CD14-positive monocyte (primary cell): ENCODE results near the gene AIFM1. TPM values are rescaled to one million over a fixed set of nuclear protein-coding genes. Genes with fewer than 3 reads are reported as not detected.

ENCODE experiments used
- DNase-seq, 3 donors: peaks; one replicate each; pipeline ENCODE4 v3.0.0-alpha.2; 2011 to 2022
- H2AFZ ChIP-seq: 2 replicates; pipeline ENCODE4 v1.6.0; 2012; ENCODE audit warnings: mild to moderate bottlenecking, low read depth, low read length, inconsistent platforms; ENCODE audit not compliant: insufficient read depth, poor library complexity, severe bottlenecking
- H3K27ac ChIP-seq, 2 donors: 1 replicate in 1 of 2; 2 replicates in 1 of 2; pipeline ENCODE4 v1.5.1; 2012 to 2013; ENCODE audit warnings: low read length in 2 of 2, control low read depth in 1 of 2, inconsistent platforms in 1 of 2, low read depth in 1 of 2, mild to moderate bottlenecking in 1 of 2
- H3K27me3 ChIP-seq, 2 donors: one replicate each; pipeline versions ENCODE4 v1.6.0 to v1.6.1; 2011 to 2013; ENCODE audit warnings: low read length in 2 of 2; ENCODE audit not compliant: control insufficient read depth in 2 of 2, insufficient read depth in 2 of 2
- H3K36me3 ChIP-seq, 2 donors: replicated peaks in 1 of 2; 1 replicate in 1 of 2; 2 replicates in 1 of 2; pipeline versions ENCODE4 v1.5.1 to v1.6.1; 2012 to 2013; ENCODE audit warnings: low read length in 2 of 2, control low read depth in 1 of 2, inconsistent platforms in 1 of 2, mild to moderate bottlenecking in 1 of 2; ENCODE audit not compliant: insufficient read depth in 2 of 2, control insufficient read depth in 1 of 2
- H3K4me1 ChIP-seq, 2 donors: 1 replicate in 1 of 2; 2 replicates in 1 of 2; pipeline versions ENCODE4 v1.5.1 to v1.6.1; 2012 to 2013; ENCODE audit warnings: low read length in 2 of 2, control low read depth in 1 of 2, inconsistent platforms in 1 of 2, mild to moderate bottlenecking in 1 of 2, moderate library complexity in 1 of 2; ENCODE audit not compliant: insufficient read depth in 2 of 2, control insufficient read depth in 1 of 2
- H3K4me2 ChIP-seq: replicated peaks from 2 replicates; pipeline ENCODE3; 2012; ENCODE audit warnings: low read length, moderate library complexity, mild to moderate bottlenecking; ENCODE audit not compliant: poor library complexity, severe bottlenecking; ENCODE audit errors: extremely low read depth
- H3K4me3 ChIP-seq, 3 experiments: fragments of 200-600 bp in 1 of 3; sonication (generic) in 1 of 3; replicated peaks in 1 of 3; 1 replicate in 2 of 3; 2 replicates in 1 of 3; pipeline ENCODE4 v1.5.1; 2011 to 2013; ENCODE audit warnings: low read length in 3 of 3, mild to moderate bottlenecking in 3 of 3, control low read depth in 2 of 3, low read depth in 2 of 3, inconsistent platforms in 1 of 3, moderate library complexity in 1 of 3
- H3K79me2 ChIP-seq: 2 replicates; pipeline ENCODE4 v1.6.0; 2012; ENCODE audit warnings: mild to moderate bottlenecking, control low read depth, inconsistent platforms, low read length, moderate library complexity; ENCODE audit not compliant: insufficient read depth
- H3K9ac ChIP-seq: 2 replicates; pipeline ENCODE4 v1.6.0; 2017; ENCODE audit warnings: low read length, mild to moderate bottlenecking; ENCODE audit not compliant: insufficient read depth, poor library complexity, severe bottlenecking
- H3K9me3 ChIP-seq, 2 donors: replicated peaks in 1 of 2; 1 replicate in 1 of 2; 2 replicates in 1 of 2; pipeline versions ENCODE4 v1.5.1 to v1.6.1; 2012 to 2013; ENCODE audit warnings: low read length in 2 of 2, control low read depth in 1 of 2; ENCODE audit not compliant: control insufficient read depth in 1 of 2, insufficient read depth in 1 of 2
- H4K20me1 ChIP-seq: 2 replicates; pipeline ENCODE4 v1.6.0; 2012; ENCODE audit warnings: mild to moderate bottlenecking, low read length, control low read depth, moderate library complexity; ENCODE audit not compliant: insufficient read depth
- H3K27ac Mint-ChIP-seq, 7 donors: one replicate each; pipeline ENCODE4 v1.8.0; 2020; ENCODE audit warnings: mild to moderate bottlenecking in 7 of 7, mixed read lengths in 7 of 7, moderate library complexity in 6 of 7, inconsistent platforms in 2 of 7
- H3K27me3 Mint-ChIP-seq, 3 donors: one replicate each; pipeline ENCODE4 v1.8.0; 2021 to 2022; ENCODE audit warnings: low read depth in 3 of 3, mild to moderate bottlenecking in 3 of 3, mixed read lengths in 3 of 3, moderate library complexity in 3 of 3, inconsistent platforms in 1 of 3
- H3K36me3 Mint-ChIP-seq, 2 donors: one replicate each; pipeline ENCODE4 v1.8.0; 2020; ENCODE audit warnings: mixed read lengths in 2 of 2, inconsistent platforms in 1 of 2, mild to moderate bottlenecking in 1 of 2
- H3K4me1 Mint-ChIP-seq: one replicate; pipeline ENCODE4 v1.8.0; 2020; ENCODE audit warnings: mild to moderate bottlenecking, mixed read lengths
- H3K4me3 Mint-ChIP-seq, 2 donors: one replicate each; pipeline ENCODE4 v1.8.0; 2020; ENCODE audit warnings: mild to moderate bottlenecking in 2 of 2, mixed read lengths in 2 of 2, moderate library complexity in 1 of 2
- H3K9me3 Mint-ChIP-seq, 7 donors: one replicate each; pipeline ENCODE4 v1.8.0; 2020 to 2022; ENCODE audit warnings: mixed read lengths in 7 of 7, mild to moderate bottlenecking in 6 of 7, moderate library complexity in 6 of 7, inconsistent platforms in 2 of 7
- WGBS: methylation state at CpG from one replicate; pipeline ENCODE4 v1.1.5; 2013; ENCODE audit warnings: missing lambda C conversion rate; ENCODE audit not compliant: insufficient coverage; 5-methylcytosine and 5-hydroxymethylcytosine counted together
- intact Hi-C, 2 donors: fragments of 100-400 bp; cut with micrococcal nuclease; formaldehyde crosslinking; loops; one replicate each; pipeline versions ENCODE4 v1.15.0 to v1.15.1; 2023
- polyA plus RNA-seq, 3 donors: library from polyadenylated mRNA; depleted of rRNA in 1 of 3; unstranded in 2 of 3; stranded (reverse) in 1 of 3; fragments of 300-500 nt in 2 of 3; fragments of >200 nt in 1 of 3; fragmentation: Illumina TruSeq in 2 of 3; gene quantifications; 1 replicate in 2 of 3; 2 replicates in 1 of 3; pipeline ENCODE4 v1.2.3, GENCODE V29; 2012 to 2021
- TF ChIP-seq, protein P1 (sequence below): fragments of 200-600 bp; IDR thresholded peaks from one replicate; pipeline ENCODE4 v1.8.0; 2022; ENCODE audit warnings: antibody characterized with exemption, mild to moderate bottlenecking

Gene AIFM1
- polyA plus RNA-seq, 3 donors = 15.1 to 19.1 (median 18.6) TPM

DNA sequence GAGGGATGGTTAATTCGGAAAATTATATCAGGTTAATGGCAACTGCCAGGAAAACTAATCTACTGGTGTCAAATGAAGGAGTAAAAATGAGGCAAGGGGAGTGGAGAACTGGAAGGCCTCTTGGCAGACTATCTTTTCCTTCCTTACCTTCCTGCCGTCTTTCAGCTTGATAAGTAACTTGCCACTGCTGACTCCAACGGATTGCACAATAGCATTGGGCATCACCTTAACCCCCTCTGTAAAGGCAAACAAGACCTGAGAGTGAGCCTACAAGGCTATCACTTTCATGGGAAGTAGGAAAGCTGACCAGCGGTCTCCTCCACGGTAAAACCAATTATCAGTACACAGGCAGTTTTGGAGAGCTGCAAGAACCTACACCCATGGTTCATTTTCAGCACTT is 29.1 kb downstream of the AIFM1 start:
- Mint-ChIP-seq H3K27ac (peak overlapping the region in 3 of 7 donors; percentile 17 to 61 (median 26)), H3K9me3 (no peaks in the 10 kb centered on the region), H3K4me1 (no peaks in the 10 kb centered on the region), H3K27me3 (peaks cover 0 to 4% (median 0%) of the 10 kb centered on the region in 3 donors), H3K36me3 (peaks cover 45 to 67% of the 10 kb centered on the region in 2 donors), H3K4me3 (no peak overlapping the region)
- H4K20me1 ChIP-seq = no peaks in the 10 kb centered on the region
- no peaks in the 10 kb centered on the region for H3K4me1 ChIP-seq
- no peak for DNase-seq
- no CpG with 5 or more reads among the region's 5 CpGs for WGBS
- intact Hi-C loops = loop anchor here in 1 of 2 donors (10.0 kb wide), 1 partner anchor 58 kb away; no protein-coding TSS in a partner anchor
- H2AFZ ChIP-seq = no peak overlapping the region
- no peak overlapping the region for H3K4me2 ChIP-seq
- H3K9me3 ChIP-seq = no peaks in the 10 kb centered on the region
- H3K4me3 ChIP-seq = no peak overlapping the region
- TF ChIP-seq, protein P1, sequence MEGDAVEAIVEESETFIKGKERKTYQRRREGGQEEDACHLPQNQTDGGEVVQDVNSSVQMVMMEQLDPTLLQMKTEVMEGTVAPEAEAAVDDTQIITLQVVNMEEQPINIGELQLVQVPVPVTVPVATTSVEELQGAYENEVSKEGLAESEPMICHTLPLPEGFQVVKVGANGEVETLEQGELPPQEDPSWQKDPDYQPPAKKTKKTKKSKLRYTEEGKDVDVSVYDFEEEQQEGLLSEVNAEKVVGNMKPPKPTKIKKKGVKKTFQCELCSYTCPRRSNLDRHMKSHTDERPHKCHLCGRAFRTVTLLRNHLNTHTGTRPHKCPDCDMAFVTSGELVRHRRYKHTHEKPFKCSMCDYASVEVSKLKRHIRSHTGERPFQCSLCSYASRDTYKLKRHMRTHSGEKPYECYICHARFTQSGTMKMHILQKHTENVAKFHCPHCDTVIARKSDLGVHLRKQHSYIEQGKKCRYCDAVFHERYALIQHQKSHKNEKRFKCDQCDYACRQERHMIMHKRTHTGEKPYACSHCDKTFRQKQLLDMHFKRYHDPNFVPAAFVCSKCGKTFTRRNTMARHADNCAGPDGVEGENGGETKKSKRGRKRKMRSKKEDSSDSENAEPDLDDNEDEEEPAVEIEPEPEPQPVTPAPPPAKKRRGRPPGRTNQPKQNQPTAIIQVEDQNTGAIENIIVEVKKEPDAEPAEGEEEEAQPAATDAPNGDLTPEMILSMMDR = no peak
- H3K27me3 ChIP-seq = no peaks in the 10 kb centered on the region
- no peak overlapping the region for H3K27ac ChIP-seq
- H3K36me3 ChIP-seq = peaks cover 48 to 78% of the 10 kb centered on the region in 2 donors
- H3K9ac ChIP-seq = no peak overlapping the region
- no peaks in the 10 kb centered on the region for H3K79me2 ChIP-seq

DNA sequence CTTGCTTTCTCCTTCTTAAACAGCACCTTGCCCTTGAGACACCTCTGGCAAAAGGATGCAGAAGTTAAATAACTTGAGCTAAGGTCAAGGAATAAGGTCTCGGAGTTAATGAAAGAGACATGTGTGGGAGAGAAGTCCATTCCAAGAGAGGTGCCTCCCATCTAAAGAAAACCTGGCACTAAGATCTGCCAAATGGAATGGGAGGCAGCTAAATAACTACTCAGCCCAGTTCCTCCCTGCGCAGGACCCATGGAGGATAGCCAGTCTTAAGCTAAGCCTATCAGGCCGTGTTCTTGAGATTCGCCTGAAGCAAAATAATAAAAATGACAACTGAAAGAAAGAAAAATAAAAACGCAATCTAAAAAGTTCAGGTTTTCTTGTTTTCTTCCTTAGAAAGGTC is 34.7 kb downstream of the AIFM1 start:
- Histone ChIP-seq H3K4me1 (no peaks in the 10 kb centered on the region), H3K9me3 (no peaks in the 10 kb centered on the region), H3K4me2 (no peak overlapping the region), H4K20me1 (no peaks in the 10 kb centered on the region), H3K27ac (no peak overlapping the region), H3K4me3 (no peak overlapping the region), H3K36me3 (peaks cover 43 to 76% of the 10 kb centered on the region in 2 donors), H3K27me3 (no peaks in the 10 kb centered on the region), H2AFZ (no peak overlapping the region), H3K9ac (no peak overlapping the region), H3K79me2 (no peaks in the 10 kb centered on the region)
- intact Hi-C loops = loop anchor here in 1 of 2 donors (10.0 kb wide), 1 partner anchor 64 kb away; no protein-coding TSS in a partner anchor
- peaks cover 0 to 2% (median 0%) of the 10 kb centered on the region in 3 donors for H3K27me3 Mint-ChIP-seq
- no peaks in the 10 kb centered on the region for H3K4me1 Mint-ChIP-seq
- H3K27ac Mint-ChIP-seq = no peak overlapping the region
- DNase-seq = no peak
- peaks cover 0 to 3% (median 0%) of the 10 kb centered on the region in 7 donors for H3K9me3 Mint-ChIP-seq
- H3K4me3 Mint-ChIP-seq = no peak overlapping the region
- peaks cover 43 to 60% of the 10 kb centered on the region in 2 donors for H3K36me3 Mint-ChIP-seq
- whole genome bisulfite sequencing = 100% methylated on average over 2 of the region's 5 CpGs
- TF ChIP-seq, protein P1 = no peak
